Gastrocnemius medialis (tissue), 4 donors: Measurements from ENCODE around the gene SYNJ2BP. TPM values are rescaled to one million over a fixed set of nuclear protein-coding genes. Genes with fewer than 3 reads are reported as not detected.
"Not testable (repeated sequence)": the region's sequence is repeated elsewhere in the genome, so short reads cannot be mapped to it uniquely, and the experiment has no call there.

Source experiments
- ATAC-seq, 2 donors: fragments of 150-250 bp; one replicate each; pipeline ENCODE4 v1.9.1; 2016
- DNase-seq, 2 donors: peaks; one replicate each; pipeline ENCODE4 v3.0.0-alpha.2; 2019
- H3K27ac ChIP-seq, 4 donors: fragments of 200-600 bp; sonication (generic); 1 replicate in 1 of 4; 2 replicates in 3 of 4; pipeline ENCODE4 v1.5.1; 2016 to 2018; ENCODE audit warnings: mild to moderate bottlenecking in 2 of 4, moderate library complexity in 1 of 4
- H3K27me3 ChIP-seq, 3 donors: fragments of 200-600 bp; sonication (generic) in 2 of 3; 1 replicate in 1 of 3; 2 replicates in 2 of 3; pipeline versions ENCODE4 v1.5.1 to v1.6.0; 2016 to 2019; ENCODE audit warnings: mild to moderate bottlenecking in 1 of 3, moderate library complexity in 1 of 3
- H3K36me3 ChIP-seq, 2 donors: fragments of 200-600 bp; sonication (generic) in 1 of 2; one replicate each; pipeline ENCODE4 v1.5.1; 2017 to 2018
- H3K4me1 ChIP-seq, 2 donors: fragments of 200-600 bp; sonication (generic) in 1 of 2; one replicate each; pipeline ENCODE4 v1.5.1; 2016 to 2017; ENCODE audit warnings: mild to moderate bottlenecking in 2 of 2
- H3K4me3 ChIP-seq, 4 donors: fragments of 200-600 bp; sonication (generic) in 3 of 4; 1 replicate in 1 of 4; 2 replicates in 3 of 4; pipeline ENCODE4 v1.5.1; 2016 to 2019; ENCODE audit warnings: mild to moderate bottlenecking in 2 of 4
- H3K9me3 ChIP-seq, 3 donors: fragments of 200-600 bp; sonication (generic) in 2 of 3; 1 replicate in 1 of 3; 2 replicates in 2 of 3; pipeline ENCODE4 v1.5.1; 2016 to 2019
- CTCF ChIP-seq, 5 experiments: fragments of 450-650 bp in 3 of 5; fragments of 200-600 bp in 2 of 5; sonication (generic) in 2 of 5; IDR thresholded peaks in 4 of 5; conservative IDR thresholded peaks in 1 of 5; 1 replicate in 4 of 5; 2 replicates in 1 of 5; pipeline ENCODE4 v1.5.1; 2016 to 2019; ENCODE audit warnings: antibody characterized with exemption in 5 of 5, mild to moderate bottlenecking in 3 of 5, moderate library complexity in 3 of 5
- POLR2A ChIP-seq, 2 donors: fragments of 450-650 bp; IDR thresholded peaks; one replicate each; pipeline ENCODE4 v1.6.1; 2017; ENCODE audit warnings: antibody characterized with exemption in 2 of 2, mild to moderate bottlenecking in 2 of 2, moderate library complexity in 2 of 2
- in situ Hi-C, 4 donors: fragments of 200-750 bp; cut with MboI; loops; one replicate each; pipeline versions ENCODE4 v1.15.0 to v1.8.0; 2017; ENCODE audit warnings: low sequenced_read_pairs in 4 of 4
- intact Hi-C: fragments of 100-400 bp; cut with DNase I; formaldehyde crosslinking; loops from one replicate; pipeline ENCODE4 v1.15.1; 2023; ENCODE audit warnings: low total_unique reads
- total RNA-seq, 4 donors: library from RNA; depleted of rRNA; stranded (reverse); fragments of >200 nt; gene quantifications; one replicate each; pipeline versions ENCODE4 v1.1.0 to v1.2.3, GENCODE V29; 2016

Gene SYNJ2BP
- total RNA-seq, 4 donors from 2014 or later: 21.2 to 34.1 (median 27.1) TPM

DNA sequence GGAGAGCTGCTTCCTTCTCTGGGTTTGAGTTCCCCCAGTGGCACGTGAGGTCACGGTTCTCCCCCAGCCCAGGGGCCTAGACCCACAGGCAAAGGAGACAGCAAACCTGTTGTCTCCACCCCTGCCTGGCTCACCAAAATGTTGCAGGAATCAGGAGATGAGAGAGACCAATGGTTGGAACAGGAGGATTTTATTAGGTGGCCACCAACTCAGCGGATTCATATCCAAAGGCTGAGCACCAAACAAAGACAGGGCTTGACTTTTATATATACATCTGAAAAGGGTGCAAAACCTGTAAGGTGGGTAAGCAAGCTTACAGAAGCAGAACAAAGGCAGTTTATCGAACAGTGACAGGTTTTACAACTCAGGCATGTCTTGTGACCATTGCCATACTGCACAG is 25.9 kb upstream of the SYNJ2BP start:
- Histone ChIP-seq H3K4me3 (no peak overlapping the region), H3K27ac (no peak overlapping the region), H3K9me3 (no peaks in the 10 kb centered on the region), H3K27me3 (no peaks in the 10 kb centered on the region), H3K4me1 (no peaks in the 10 kb centered on the region), H3K36me3 (no peaks in the 10 kb centered on the region)
- intact Hi-C loops (no loop called here), in situ Hi-C loops (no loop called here)
- TF ChIP-seq CTCF (IDR thresholded peaks at IDR 0.05 in 4 of 5, conservative IDR thresholded peaks at IDR 0.05 in 1 of 5) (no peak), POLR2A (IDR thresholded peaks at IDR 0.05) (no peak)
- ATAC-seq: no peak
- no peak for DNase-seq

- in situ Hi-C loops: no loop called here
- intact Hi-C loops: no loop called here
- no peak overlapping the region for H3K4me3 ChIP-seq
- TF ChIP-seq POLR2A (IDR thresholded peaks at IDR 0.05): no peak
- no peak for TF ChIP-seq CTCF (IDR thresholded peaks at IDR 0.05 in 4 of 5, conservative IDR thresholded peaks at IDR 0.05 in 1 of 5)
- DNase-seq (no peak), ATAC-seq (no peak)
- no peaks in the 10 kb centered on the region for H3K36me3 ChIP-seq
- H3K27me3 ChIP-seq: no peaks in the 10 kb centered on the region
- H3K27ac ChIP-seq: no peak overlapping the region
- no peaks in the 10 kb centered on the region for H3K9me3 ChIP-seq
- no peaks in the 10 kb centered on the region for H3K4me1 ChIP-seq
These were observed 24.8 kb upstream of the SYNJ2BP start for GRCh38 chr14:70441641-70442040.

GRCh38 chr14:70436867-70437266 is 20.0 kb upstream of the SYNJ2BP start:
- DNase-seq (no peak), ATAC-seq (no peak)
- Histone ChIP-seq H3K4me1 (no peaks in the 10 kb centered on the region), H3K27ac (no peak overlapping the region), H3K27me3 (no peaks in the 10 kb centered on the region), H3K36me3 (no peaks in the 10 kb centered on the region), H3K4me3 (no peak overlapping the region), H3K9me3 (no peaks in the 10 kb centered on the region)
- TF ChIP-seq POLR2A (IDR thresholded peaks at IDR 0.05) (no peak), CTCF (IDR thresholded peaks at IDR 0.05 in 4 of 5, conservative IDR thresholded peaks at IDR 0.05 in 1 of 5) (no peak)
- in situ Hi-C loops (no loop called here), intact Hi-C loops (no loop called here)

DNA sequence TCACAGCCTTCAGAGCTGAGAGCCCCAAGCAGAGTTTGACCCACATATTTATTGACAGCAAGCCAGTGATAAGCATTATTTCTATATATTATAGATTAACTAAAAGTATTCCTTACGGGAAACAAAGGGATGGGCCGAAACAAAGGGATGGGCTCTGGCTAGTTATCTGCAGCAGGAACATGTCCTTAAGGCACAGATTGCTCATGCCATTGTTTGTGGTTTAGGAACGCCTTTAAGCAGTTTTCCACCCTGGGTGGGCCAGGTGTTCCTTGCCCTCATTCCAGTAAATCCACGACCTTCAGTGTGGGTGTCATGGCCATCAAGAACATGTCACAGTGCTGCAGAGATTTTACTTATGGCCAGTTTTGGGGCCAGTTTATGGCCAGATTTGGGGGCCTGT is 9.7 kb upstream of the SYNJ2BP start:
- ATAC-seq, DNase-seq, intact Hi-C loops, H3K4me3 ChIP-seq, H3K27me3 ChIP-seq, H3K36me3 ChIP-seq, H3K4me1 ChIP-seq, H3K27ac ChIP-seq, H3K9me3 ChIP-seq, in situ Hi-C loops: not testable (repeated sequence)

DNA sequence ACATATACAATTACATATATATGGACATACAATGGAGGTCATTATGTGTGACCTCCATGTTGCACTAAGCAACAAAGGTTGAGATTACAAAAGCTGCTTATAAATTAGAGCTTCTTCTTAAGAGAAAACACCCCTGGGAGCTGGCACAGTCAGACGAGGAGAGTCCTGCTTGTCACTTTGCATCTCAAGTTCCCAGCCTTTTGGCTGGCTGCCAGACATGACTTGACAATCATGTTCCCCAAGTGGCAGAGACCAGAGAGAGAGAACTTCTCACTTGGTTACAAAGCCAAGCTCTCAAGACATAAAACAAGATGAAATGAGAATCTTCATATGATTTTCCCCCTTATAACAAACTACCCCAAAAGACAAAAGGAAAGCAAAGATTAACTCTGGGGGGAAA is 8.5 kb upstream of the SYNJ2BP start:
- peak in 1 of 2 donors; percentile 79 for DNase-seq
- ATAC-seq: peak in 1 of 2 donors; percentile 85
- Histone ChIP-seq H3K4me3 (no peak overlapping the region), H3K36me3 (no peaks in the 10 kb centered on the region), H3K9me3 (no peaks in the 10 kb centered on the region), H3K27ac (peak overlapping the region in 1 of 4 donors; percentile 43), H3K27me3 (no peaks in the 10 kb centered on the region), H3K4me1 (peaks cover 0 to 3% of the 10 kb centered on the region in 2 donors)
- no peak for TF ChIP-seq CTCF (IDR thresholded peaks at IDR 0.05 in 4 of 5, conservative IDR thresholded peaks at IDR 0.05 in 1 of 5)
- TF ChIP-seq POLR2A (IDR thresholded peaks at IDR 0.05): no peak
- intact Hi-C loops: no loop called here
- in situ Hi-C loops: no loop called here
